GM23338 (cell line): ENCODE results near the gene CTDSPL. TPM values are rescaled to one million over a fixed set of nuclear protein-coding genes. Genes with fewer than 3 reads are reported as not detected.

Experiments used
- ATAC-seq: fragments of 200-7000 bp; cut with Tn5 transposase; 3 replicates; pipeline ENCODE4 v1.9.1; 2020
- DNase-seq: peaks from one replicate; pipeline ENCODE4 v3.0.0-alpha.2; 2015; ENCODE audit warnings: low spot score
- H2AFZ ChIP-seq: fragments of 200-600 bp; sonication (generic); 2 replicates; pipeline ENCODE4 v1.8.0; 2016; ENCODE audit warnings: antibody characterized with exemption, mild to moderate bottlenecking, moderate library complexity
- H3F3A ChIP-seq: fragments of 200-600 bp; sonication (generic); replicated peaks from 2 replicates; pipeline ENCODE4 v1.8.0; 2017; ENCODE audit warnings: antibody characterized with exemption, mixed run types, low read depth
- H3K27ac ChIP-seq: fragments of 200-600 bp; sonication (generic); 2 replicates; pipeline ENCODE4 v1.6.1; 2016; ENCODE audit warnings: low read depth
- H3K27me3 ChIP-seq: fragments of 200-600 bp; sonication (generic); 2 replicates; pipeline ENCODE4 v1.8.0; 2016; ENCODE audit warnings: mild to moderate bottlenecking, mixed run types, moderate library complexity; ENCODE audit not compliant: insufficient read depth
- H3K36me3 ChIP-seq: fragments of 200-600 bp; sonication (generic); 2 replicates; pipeline ENCODE4 v1.8.0; 2016; ENCODE audit warnings: mild to moderate bottlenecking; ENCODE audit not compliant: insufficient read depth
- H3K4me1 ChIP-seq: fragments of 200-600 bp; sonication (generic); 2 replicates; pipeline ENCODE4 v1.8.0; 2016; ENCODE audit warnings: mild to moderate bottlenecking, moderate library complexity; ENCODE audit not compliant: insufficient read depth
- H3K4me2 ChIP-seq: fragments of 200-600 bp; sonication (generic); 2 replicates; pipeline ENCODE4 v1.7.1; 2017; ENCODE audit warnings: mixed run types
- H3K4me3 ChIP-seq: fragments of 200-600 bp; sonication (generic); 2 replicates; pipeline ENCODE4 v1.6.1; 2016; ENCODE audit warnings: mixed run types
- H3K79me2 ChIP-seq: fragments of 200-600 bp; sonication (generic); replicated peaks from 2 replicates; pipeline ENCODE4 v1.8.0; 2017; ENCODE audit warnings: mild to moderate bottlenecking; ENCODE audit not compliant: insufficient read depth
- H3K9me2 ChIP-seq: fragments of 200-600 bp; sonication (generic); 2 replicates; pipeline ENCODE4 v1.8.0; 2017; ENCODE audit not compliant: insufficient read depth
- H4K20me1 ChIP-seq: fragments of 200-600 bp; sonication (generic); replicated peaks from 2 replicates; pipeline ENCODE4 v1.8.0; 2017; ENCODE audit warnings: mild to moderate bottlenecking; ENCODE audit not compliant: insufficient read depth
- H3K27ac Mint-ChIP-seq: 2 replicates; pipeline ENCODE4 v1.8.0; 2020; ENCODE audit warnings: inconsistent platforms, mild to moderate bottlenecking, moderate library complexity, mixed read lengths
- H3K27me3 Mint-ChIP-seq: 3 replicates; pipeline ENCODE4 v1.8.0; 2022; ENCODE audit warnings: low read depth, mild to moderate bottlenecking, moderate library complexity, mixed read lengths, inconsistent platforms; ENCODE audit not compliant: insufficient read depth, poor library complexity
- H3K36me3 Mint-ChIP-seq: 3 replicates; pipeline ENCODE4 v1.8.0; 2021; ENCODE audit warnings: low read depth, mild to moderate bottlenecking, inconsistent platforms, moderate library complexity, mixed read lengths
- H3K4me1 Mint-ChIP-seq: 3 replicates; pipeline ENCODE4 v1.8.0; 2020; ENCODE audit warnings: mild to moderate bottlenecking, inconsistent platforms, mixed read lengths
- H3K4me3 Mint-ChIP-seq: 3 replicates; pipeline ENCODE4 v1.8.0; 2021; ENCODE audit warnings: moderate library complexity, mild to moderate bottlenecking, inconsistent platforms, mixed read lengths
- H3K9me3 Mint-ChIP-seq: 3 replicates; pipeline ENCODE4 v1.8.0; 2020; ENCODE audit warnings: moderate library complexity, mild to moderate bottlenecking, inconsistent platforms, mixed read lengths
- CREB1 ChIP-seq: fragments of 250-450 bp; sonication (Bioruptor Pico); IDR thresholded peaks from 2 replicates; pipeline ENCODE4 v1.5.0; 2020; ENCODE audit warnings: low read depth, mild to moderate bottlenecking, moderate library complexity
- EZH2 ChIP-seq: fragments of 200-600 bp; sonication (generic); IDR thresholded peaks from one replicate; pipeline ENCODE4 v1.8.0; 2017; ENCODE audit warnings: antibody characterized with exemption, mild to moderate bottlenecking, low read depth; ENCODE audit not compliant: unreplicated experiment
- EZH2phosphoT487 ChIP-seq: fragments of 200-600 bp; sonication (generic); IDR thresholded peaks from one replicate; pipeline ENCODE4 v1.8.1; 2018; ENCODE audit warnings: antibody characterized with exemption; ENCODE audit not compliant: unreplicated experiment
- JUNB ChIP-seq: IDR thresholded peaks from one replicate; pipeline ENCODE4 v1.6.1; 2016; ENCODE audit warnings: antibody characterized with exemption; ENCODE audit not compliant: unreplicated experiment
- NANOG ChIP-seq: IDR thresholded peaks from 2 replicates; pipeline ENCODE4 v1.6.1; 2016; ENCODE audit warnings: antibody characterized with exemption, borderline replicate concordance
- STAT1 ChIP-seq: IDR thresholded peaks from one replicate; pipeline ENCODE4 v1.6.1; 2016; ENCODE audit warnings: antibody characterized with exemption; ENCODE audit not compliant: unreplicated experiment
- ZNF114 ChIP-seq: fragments of 250-450 bp; sonication (Bioruptor Pico); IDR thresholded peaks from 2 replicates; pipeline ENCODE4 v1.5.0; 2020; ENCODE audit warnings: mild to moderate bottlenecking, moderate library complexity
- ZNF331 ChIP-seq: fragments of 250-450 bp; sonication (Bioruptor Pico); IDR thresholded peaks from 2 replicates; pipeline ENCODE4 v1.5.0; 2020; ENCODE audit warnings: low read depth, mild to moderate bottlenecking, moderate library complexity
- polyA plus RNA-seq: library from polyadenylated mRNA; unstranded; fragments of >200 nt; fragmentation: Nextera tagmentation; extraction: Ambion mirVana; gene quantifications from 2 replicates; pipeline ENCODE4 v1.2.1, GENCODE V29; 2016
- total RNA-seq: library from RNA; depleted of rRNA; stranded (reverse); fragments of >200 nt; shearing (Covaris generic); gene quantifications from 2 replicates; pipeline ENCODE4 v1.2.3, GENCODE V29; 2014
- TF ChIP-seq, protein P1 (sequence below), 2 experiments: fragments of 200-600 bp in 1 of 2; sonication (generic) in 1 of 2; conservative IDR thresholded peaks; 2 replicates each; pipeline versions ENCODE4 v1.5.1 to v1.6.1; 2016 to 2017; ENCODE audit warnings: antibody characterized with exemption in 2 of 2, low read depth in 2 of 2, mild to moderate bottlenecking in 2 of 2, moderate library complexity in 1 of 2
- TF ChIP-seq, protein P2 (sequence below): IDR thresholded peaks from one replicate; pipeline ENCODE4 v1.6.1; 2018; ENCODE audit warnings: antibody characterized with exemption; ENCODE audit not compliant: unreplicated experiment
- TF ChIP-seq, protein P3 (sequence below): fragments of 250-450 bp; sonication (Bioruptor Pico); IDR thresholded peaks from 2 replicates; pipeline ENCODE4 v1.5.0; 2020; ENCODE audit warnings: mild to moderate bottlenecking, moderate library complexity
- TF ChIP-seq, protein P4 (sequence below): IDR thresholded peaks from 2 replicates; pipeline ENCODE4 v1.6.1; 2016; ENCODE audit warnings: antibody characterized with exemption

Gene CTDSPL
- total and polyA plus RNA-seq, 2 experiments from 2014 or later = 23.2 to 42.0 TPM

DNA sequence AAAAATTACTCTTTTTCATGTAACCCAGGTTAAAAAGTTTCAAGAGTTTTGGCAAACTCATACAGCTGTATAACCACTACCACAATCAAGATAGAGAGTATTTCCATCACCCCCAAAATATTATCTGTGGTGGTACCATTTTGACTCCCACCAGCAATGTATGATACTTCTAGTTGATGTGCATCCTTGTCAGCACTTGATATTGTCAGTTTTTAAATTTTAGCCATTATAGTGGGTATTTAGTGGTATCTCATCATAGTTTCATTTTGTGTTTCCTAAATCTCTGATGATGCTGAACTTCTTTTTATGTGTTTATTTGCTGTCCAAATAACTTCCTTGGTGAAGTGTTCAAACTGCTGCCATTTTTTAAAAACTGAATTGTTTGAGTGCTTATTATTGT is 14.6 kb downstream of the CTDSPL start:
- no peak overlapping the region for H3K4me3 ChIP-seq
- no peaks in the 10 kb centered on the region; the same call in 1 of the 2 replicates for H4K20me1 ChIP-seq
- DNase-seq = no peak
- Mint-ChIP-seq H3K9me3 (no peaks in the 10 kb centered on the region; the same call in 2 of the 3 replicates), H3K4me3 (no peak overlapping the region), H3K27ac (no peak overlapping the region), H3K36me3 (peaks cover 4% of the 10 kb centered on the region; the same call in 2 of the 3 replicates), H3K4me1 (peaks cover 12% of the 10 kb centered on the region; the same call in 2 of the 3 replicates), H3K27me3 (peaks cover 3% of the 10 kb centered on the region)
- no peaks in the 10 kb centered on the region; the same call in 1 of the 2 replicates for H3K9me2 ChIP-seq
- H3K27ac ChIP-seq = no peak overlapping the region
- H3K79me2 ChIP-seq = peaks cover 82% of the 10 kb centered on the region
- H3K36me3 ChIP-seq = no peaks in the 10 kb centered on the region
- TF ChIP-seq, protein P1, sequence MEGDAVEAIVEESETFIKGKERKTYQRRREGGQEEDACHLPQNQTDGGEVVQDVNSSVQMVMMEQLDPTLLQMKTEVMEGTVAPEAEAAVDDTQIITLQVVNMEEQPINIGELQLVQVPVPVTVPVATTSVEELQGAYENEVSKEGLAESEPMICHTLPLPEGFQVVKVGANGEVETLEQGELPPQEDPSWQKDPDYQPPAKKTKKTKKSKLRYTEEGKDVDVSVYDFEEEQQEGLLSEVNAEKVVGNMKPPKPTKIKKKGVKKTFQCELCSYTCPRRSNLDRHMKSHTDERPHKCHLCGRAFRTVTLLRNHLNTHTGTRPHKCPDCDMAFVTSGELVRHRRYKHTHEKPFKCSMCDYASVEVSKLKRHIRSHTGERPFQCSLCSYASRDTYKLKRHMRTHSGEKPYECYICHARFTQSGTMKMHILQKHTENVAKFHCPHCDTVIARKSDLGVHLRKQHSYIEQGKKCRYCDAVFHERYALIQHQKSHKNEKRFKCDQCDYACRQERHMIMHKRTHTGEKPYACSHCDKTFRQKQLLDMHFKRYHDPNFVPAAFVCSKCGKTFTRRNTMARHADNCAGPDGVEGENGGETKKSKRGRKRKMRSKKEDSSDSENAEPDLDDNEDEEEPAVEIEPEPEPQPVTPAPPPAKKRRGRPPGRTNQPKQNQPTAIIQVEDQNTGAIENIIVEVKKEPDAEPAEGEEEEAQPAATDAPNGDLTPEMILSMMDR (conservative IDR thresholded peaks at IDR 0.05; ENCODE audit: low read depth in 2 of 2) = no peak
- TF ChIP-seq JUNB (no peak), STAT1 (no peak), EZH2phosphoT487 (no peak), ZNF114 (CRISPR knock-in tag) (no peak), NANOG (no peak), ZNF331 (CRISPR knock-in tag) (no peak), EZH2 (no peak), CREB1 (CRISPR knock-in tag) (no peak)
- TF ChIP-seq, protein P2, sequence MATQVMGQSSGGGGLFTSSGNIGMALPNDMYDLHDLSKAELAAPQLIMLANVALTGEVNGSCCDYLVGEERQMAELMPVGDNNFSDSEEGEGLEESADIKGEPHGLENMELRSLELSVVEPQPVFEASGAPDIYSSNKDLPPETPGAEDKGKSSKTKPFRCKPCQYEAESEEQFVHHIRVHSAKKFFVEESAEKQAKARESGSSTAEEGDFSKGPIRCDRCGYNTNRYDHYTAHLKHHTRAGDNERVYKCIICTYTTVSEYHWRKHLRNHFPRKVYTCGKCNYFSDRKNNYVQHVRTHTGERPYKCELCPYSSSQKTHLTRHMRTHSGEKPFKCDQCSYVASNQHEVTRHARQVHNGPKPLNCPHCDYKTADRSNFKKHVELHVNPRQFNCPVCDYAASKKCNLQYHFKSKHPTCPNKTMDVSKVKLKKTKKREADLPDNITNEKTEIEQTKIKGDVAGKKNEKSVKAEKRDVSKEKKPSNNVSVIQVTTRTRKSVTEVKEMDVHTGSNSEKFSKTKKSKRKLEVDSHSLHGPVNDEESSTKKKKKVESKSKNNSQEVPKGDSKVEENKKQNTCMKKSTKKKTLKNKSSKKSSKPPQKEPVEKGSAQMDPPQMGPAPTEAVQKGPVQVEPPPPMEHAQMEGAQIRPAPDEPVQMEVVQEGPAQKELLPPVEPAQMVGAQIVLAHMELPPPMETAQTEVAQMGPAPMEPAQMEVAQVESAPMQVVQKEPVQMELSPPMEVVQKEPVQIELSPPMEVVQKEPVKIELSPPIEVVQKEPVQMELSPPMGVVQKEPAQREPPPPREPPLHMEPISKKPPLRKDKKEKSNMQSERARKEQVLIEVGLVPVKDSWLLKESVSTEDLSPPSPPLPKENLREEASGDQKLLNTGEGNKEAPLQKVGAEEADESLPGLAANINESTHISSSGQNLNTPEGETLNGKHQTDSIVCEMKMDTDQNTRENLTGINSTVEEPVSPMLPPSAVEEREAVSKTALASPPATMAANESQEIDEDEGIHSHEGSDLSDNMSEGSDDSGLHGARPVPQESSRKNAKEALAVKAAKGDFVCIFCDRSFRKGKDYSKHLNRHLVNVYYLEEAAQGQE = no peak
- TF ChIP-seq, protein P3, sequence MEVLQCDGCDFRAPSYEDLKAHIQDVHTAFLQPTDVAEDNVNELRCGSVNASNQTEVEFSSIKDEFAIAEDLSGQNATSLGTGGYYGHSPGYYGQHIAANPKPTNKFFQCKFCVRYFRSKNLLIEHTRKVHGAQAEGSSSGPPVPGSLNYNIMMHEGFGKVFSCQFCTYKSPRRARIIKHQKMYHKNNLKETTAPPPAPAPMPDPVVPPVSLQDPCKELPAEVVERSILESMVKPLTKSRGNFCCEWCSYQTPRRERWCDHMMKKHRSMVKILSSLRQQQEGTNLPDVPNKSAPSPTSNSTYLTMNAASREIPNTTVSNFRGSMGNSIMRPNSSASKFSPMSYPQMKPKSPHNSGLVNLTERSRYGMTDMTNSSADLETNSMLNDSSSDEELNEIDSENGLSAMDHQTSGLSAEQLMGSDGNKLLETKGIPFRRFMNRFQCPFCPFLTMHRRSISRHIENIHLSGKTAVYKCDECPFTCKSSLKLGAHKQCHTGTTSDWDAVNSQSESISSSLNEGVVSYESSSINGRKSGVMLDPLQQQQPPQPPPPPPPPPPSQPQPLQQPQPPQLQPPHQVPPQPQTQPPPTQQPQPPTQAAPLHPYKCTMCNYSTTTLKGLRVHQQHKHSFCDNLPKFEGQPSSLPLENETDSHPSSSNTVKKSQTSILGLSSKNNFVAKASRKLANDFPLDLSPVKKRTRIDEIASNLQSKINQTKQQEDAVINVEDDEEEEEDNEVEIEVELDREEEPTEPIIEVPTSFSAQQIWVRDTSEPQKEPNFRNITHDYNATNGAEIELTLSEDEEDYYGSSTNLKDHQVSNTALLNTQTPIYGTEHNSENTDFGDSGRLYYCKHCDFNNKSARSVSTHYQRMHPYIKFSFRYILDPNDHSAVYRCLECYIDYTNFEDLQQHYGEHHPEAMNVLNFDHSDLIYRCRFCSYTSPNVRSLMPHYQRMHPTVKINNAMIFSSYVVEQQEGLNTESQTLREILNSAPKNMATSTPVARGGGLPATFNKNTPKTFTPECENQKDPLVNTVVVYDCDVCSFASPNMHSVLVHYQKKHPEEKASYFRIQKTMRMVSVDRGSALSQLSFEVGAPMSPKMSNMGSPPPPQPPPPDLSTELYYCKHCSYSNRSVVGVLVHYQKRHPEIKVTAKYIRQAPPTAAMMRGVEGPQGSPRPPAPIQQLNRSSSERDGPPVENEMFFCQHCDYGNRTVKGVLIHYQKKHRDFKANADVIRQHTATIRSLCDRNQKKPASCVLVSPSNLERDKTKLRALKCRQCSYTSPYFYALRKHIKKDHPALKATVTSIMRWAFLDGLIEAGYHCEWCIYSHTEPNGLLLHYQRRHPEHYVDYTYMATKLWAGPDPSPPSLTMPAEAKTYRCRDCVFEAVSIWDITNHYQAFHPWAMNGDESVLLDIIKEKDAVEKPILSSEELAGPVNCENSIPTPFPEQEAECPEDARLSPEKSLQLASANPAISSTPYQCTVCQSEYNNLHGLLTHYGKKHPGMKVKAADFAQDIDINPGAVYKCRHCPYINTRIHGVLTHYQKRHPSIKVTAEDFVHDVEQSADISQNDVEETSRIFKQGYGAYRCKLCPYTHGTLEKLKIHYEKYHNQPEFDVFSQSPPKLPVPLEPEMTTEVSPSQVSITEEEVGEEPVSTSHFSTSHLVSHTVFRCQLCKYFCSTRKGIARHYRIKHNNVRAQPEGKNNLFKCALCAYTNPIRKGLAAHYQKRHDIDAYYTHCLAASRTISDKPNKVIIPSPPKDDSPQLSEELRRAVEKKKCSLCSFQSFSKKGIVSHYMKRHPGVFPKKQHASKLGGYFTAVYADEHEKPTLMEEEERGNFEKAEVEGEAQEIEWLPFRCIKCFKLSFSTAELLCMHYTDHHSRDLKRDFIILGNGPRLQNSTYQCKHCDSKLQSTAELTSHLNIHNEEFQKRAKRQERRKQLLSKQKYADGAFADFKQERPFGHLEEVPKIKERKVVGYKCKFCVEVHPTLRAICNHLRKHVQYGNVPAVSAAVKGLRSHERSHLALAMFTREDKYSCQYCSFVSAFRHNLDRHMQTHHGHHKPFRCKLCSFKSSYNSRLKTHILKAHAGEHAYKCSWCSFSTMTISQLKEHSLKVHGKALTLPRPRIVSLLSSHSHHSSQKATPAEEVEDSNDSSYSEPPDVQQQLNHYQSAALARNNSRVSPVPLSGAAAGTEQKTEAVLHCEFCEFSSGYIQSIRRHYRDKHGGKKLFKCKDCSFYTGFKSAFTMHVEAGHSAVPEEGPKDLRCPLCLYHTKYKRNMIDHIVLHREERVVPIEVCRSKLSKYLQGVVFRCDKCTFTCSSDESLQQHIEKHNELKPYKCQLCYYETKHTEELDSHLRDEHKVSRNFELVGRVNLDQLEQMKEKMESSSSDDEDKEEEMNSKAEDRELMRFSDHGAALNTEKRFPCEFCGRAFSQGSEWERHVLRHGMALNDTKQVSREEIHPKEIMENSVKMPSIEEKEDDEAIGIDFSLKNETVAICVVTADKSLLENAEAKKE = no peak
- TF ChIP-seq, protein P4, sequence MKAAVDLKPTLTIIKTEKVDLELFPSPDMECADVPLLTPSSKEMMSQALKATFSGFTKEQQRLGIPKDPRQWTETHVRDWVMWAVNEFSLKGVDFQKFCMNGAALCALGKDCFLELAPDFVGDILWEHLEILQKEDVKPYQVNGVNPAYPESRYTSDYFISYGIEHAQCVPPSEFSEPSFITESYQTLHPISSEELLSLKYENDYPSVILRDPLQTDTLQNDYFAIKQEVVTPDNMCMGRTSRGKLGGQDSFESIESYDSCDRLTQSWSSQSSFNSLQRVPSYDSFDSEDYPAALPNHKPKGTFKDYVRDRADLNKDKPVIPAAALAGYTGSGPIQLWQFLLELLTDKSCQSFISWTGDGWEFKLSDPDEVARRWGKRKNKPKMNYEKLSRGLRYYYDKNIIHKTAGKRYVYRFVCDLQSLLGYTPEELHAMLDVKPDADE = no peak
- ATAC-seq = no peak
- H3K4me2 ChIP-seq = no peak overlapping the region
- H3K27me3 ChIP-seq = no peaks in the 10 kb centered on the region
- H3K4me1 ChIP-seq = peaks cover 9% of the 10 kb centered on the region; the same call in 1 of the 2 replicates
- no peak overlapping the region for H2AFZ ChIP-seq
- H3F3A ChIP-seq = no peaks in the 10 kb centered on the region
